ENCODE measurements around the gene TAX1BP1.

Gene TAX1BP1

DNA sequence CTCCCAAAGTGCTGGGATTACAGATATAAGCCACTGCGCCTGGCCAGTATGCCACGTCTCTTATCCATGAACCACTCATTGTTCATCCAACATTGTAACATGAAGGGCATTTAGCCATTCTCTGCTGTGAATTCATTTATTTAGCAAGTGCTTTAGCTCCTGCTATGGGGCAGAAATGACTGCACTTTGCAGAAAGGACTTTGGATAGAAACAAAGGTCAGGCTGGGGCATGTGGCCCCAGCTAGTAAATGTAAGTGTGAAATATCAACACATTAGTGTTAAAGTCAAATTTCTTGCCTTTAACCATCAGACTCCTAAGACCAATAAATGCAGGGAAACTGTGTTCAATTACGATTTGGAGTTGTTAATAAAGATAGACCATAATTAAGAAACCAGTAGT is 27.7 kb upstream of the TAX1BP1 start:
- no peak overlapping the region for H3K9ac ChIP-seq (ENCODE audit: low read length)
- H3K27ac ChIP-seq (ENCODE audit: low read length) = no peak overlapping the region
- H3F3A ChIP-seq (ENCODE audit: insufficient read depth, low read length) = no peaks in the 10 kb centered on the region
- no peaks in the 10 kb centered on the region for H3K36me3 ChIP-seq (replicated peaks; ENCODE audit: insufficient read depth, low read length)
- no peak overlapping the region for H3K4me3 ChIP-seq (ENCODE audit: low read length)
- H3K27me3 ChIP-seq (replicated peaks; ENCODE audit: insufficient read depth, low read length) = no peaks in the 10 kb centered on the region
- no peak for DNase-seq
- no peaks in the 10 kb centered on the region for H3K9me2 ChIP-seq (replicated peaks; ENCODE audit: insufficient read depth, low read length)
- TF ChIP-seq EZH2 (optimal IDR thresholded peaks at IDR 0.05; ENCODE audit: low read depth, low read length) = no peak
- TF ChIP-seq CTCF (IDR thresholded peaks at IDR 0.05; ENCODE audit: low read length) = no peak
- TF ChIP-seq EZH2phosphoT487 (IDR thresholded peaks at IDR 0.05; ENCODE audit: low read length) = no peak
- H3K4me1 ChIP-seq (ENCODE audit: low read length) = no peaks in the 10 kb centered on the region
- no peaks in the 10 kb centered on the region for H4K20me1 ChIP-seq (ENCODE audit: insufficient read depth, low read length)
- H3K79me2 ChIP-seq (ENCODE audit: low read length) = no peaks in the 10 kb centered on the region
- H3K4me2 ChIP-seq (ENCODE audit: low read depth, low read length) = no peak overlapping the region
- H2AFZ ChIP-seq (ENCODE audit: low read length) = no peak overlapping the region
- H3K9me3 ChIP-seq (replicated peaks; ENCODE audit: insufficient read depth, low read length) = no peaks in the 10 kb centered on the region

GRCh38 chr7:27714831-27715444 is 25.0 kb upstream of the TAX1BP1 start:
- H3K79me2 ChIP-seq (ENCODE audit: low read length) = no peaks in the 10 kb centered on the region
- H3K9me2 ChIP-seq (replicated peaks; ENCODE audit: insufficient read depth, low read length) = no peaks in the 10 kb centered on the region
- no peaks in the 10 kb centered on the region for H3K4me1 ChIP-seq (ENCODE audit: low read length)
- no peak overlapping the region for H3K4me2 ChIP-seq (ENCODE audit: low read depth, low read length)
- H3K27me3 ChIP-seq (replicated peaks; ENCODE audit: insufficient read depth, low read length) = no peaks in the 10 kb centered on the region
- H3K9ac ChIP-seq (ENCODE audit: low read length) = no peak overlapping the region
- no peak for TF ChIP-seq EZH2 (optimal IDR thresholded peaks at IDR 0.05; ENCODE audit: low read depth, low read length)
- DNase-seq = no peak
- H3K27ac ChIP-seq (ENCODE audit: low read length) = no peak overlapping the region
- H3K4me3 ChIP-seq (ENCODE audit: low read length) = no peak overlapping the region
- H3F3A ChIP-seq (ENCODE audit: insufficient read depth, low read length) = no peaks in the 10 kb centered on the region
- no peaks in the 10 kb centered on the region for H3K36me3 ChIP-seq (replicated peaks; ENCODE audit: insufficient read depth, low read length)
- H3K9me3 ChIP-seq (replicated peaks; ENCODE audit: insufficient read depth, low read length) = no peaks in the 10 kb centered on the region
- no peaks in the 10 kb centered on the region for H4K20me1 ChIP-seq (ENCODE audit: insufficient read depth, low read length)
- H2AFZ ChIP-seq (ENCODE audit: low read length) = no peak overlapping the region

- no peaks in the 10 kb centered on the region for H3F3A ChIP-seq (ENCODE audit: insufficient read depth, low read length)
- H4K20me1 ChIP-seq (ENCODE audit: insufficient read depth, low read length) = no peaks in the 10 kb centered on the region
- H3K36me3 ChIP-seq (replicated peaks; ENCODE audit: insufficient read depth, low read length) = no peaks in the 10 kb centered on the region
- no peak for DNase-seq
- no peaks in the 10 kb centered on the region for H3K9me3 ChIP-seq (replicated peaks; ENCODE audit: insufficient read depth, low read length)
- no peaks in the 10 kb centered on the region for H3K27me3 ChIP-seq (replicated peaks; ENCODE audit: insufficient read depth, low read length)
- no peak overlapping the region for H3K4me2 ChIP-seq (ENCODE audit: low read depth, low read length)
- no peaks in the 10 kb centered on the region for H3K9me2 ChIP-seq (replicated peaks; ENCODE audit: insufficient read depth, low read length)
- H3K27ac ChIP-seq (ENCODE audit: low read length) = no peak overlapping the region
- no peak for TF ChIP-seq EZH2 (optimal IDR thresholded peaks at IDR 0.05; ENCODE audit: low read depth, low read length)
- no peak for TF ChIP-seq CTCF (IDR thresholded peaks at IDR 0.05; ENCODE audit: low read length)
- TF ChIP-seq EZH2phosphoT487 (IDR thresholded peaks at IDR 0.05; ENCODE audit: low read length) = no peak
- no peak overlapping the region for H3K9ac ChIP-seq (ENCODE audit: low read length)
- no peaks in the 10 kb centered on the region for H3K4me1 ChIP-seq (ENCODE audit: low read length)
- no peaks in the 10 kb centered on the region for H3K79me2 ChIP-seq (ENCODE audit: low read length)
- H3K4me3 ChIP-seq (ENCODE audit: low read length) = no peak overlapping the region
- H2AFZ ChIP-seq (ENCODE audit: low read length) = no peak overlapping the region
Observed at GRCh38 chr7:27723085-27723484, 16.9 kb upstream of the TAX1BP1 start.

GRCh38 chr7:27727058-27727457 is 12.9 kb upstream of the TAX1BP1 start:
- Histone ChIP-seq H3K4me2 (ENCODE audit: low read depth, low read length) (no peak overlapping the region), H2AFZ (ENCODE audit: low read length) (no peak overlapping the region), H3K9ac (ENCODE audit: low read length) (no peak overlapping the region), H3K4me1 (ENCODE audit: low read length) (no peaks in the 10 kb centered on the region), H3K9me2 (replicated peaks; ENCODE audit: insufficient read depth, low read length) (no peaks in the 10 kb centered on the region), H4K20me1 (ENCODE audit: insufficient read depth, low read length) (no peaks in the 10 kb centered on the region), H3K9me3 (replicated peaks; ENCODE audit: insufficient read depth, low read length) (no peaks in the 10 kb centered on the region), H3K36me3 (replicated peaks; ENCODE audit: insufficient read depth, low read length) (no peaks in the 10 kb centered on the region), H3K27me3 (replicated peaks; ENCODE audit: insufficient read depth, low read length) (no peaks in the 10 kb centered on the region), H3K79me2 (ENCODE audit: low read length) (no peaks in the 10 kb centered on the region), H3K27ac (ENCODE audit: low read length) (no peak overlapping the region), H3F3A (ENCODE audit: insufficient read depth, low read length) (no peaks in the 10 kb centered on the region), H3K4me3 (ENCODE audit: low read length) (no peak overlapping the region)
- no peak for DNase-seq
- TF ChIP-seq EZH2phosphoT487 (IDR thresholded peaks at IDR 0.05; ENCODE audit: low read length) (no peak), EZH2 (optimal IDR thresholded peaks at IDR 0.05; ENCODE audit: low read depth, low read length) (no peak), CTCF (IDR thresholded peaks at IDR 0.05; ENCODE audit: low read length) (no peak)

Measured in MM.1S (cell line).